Endothelial cell of umbilical vein (primary cell): ENCODE measurements around the gene WDFY2. TPM values are rescaled to one million over a fixed set of nuclear protein-coding genes. Genes with fewer than 3 reads are reported as not detected.

Source experiments
- BruUV-seq: library from RNA; stranded (reverse); fragments of 400-500 nt; replicated peaks from 2 replicates; lab custom pipeline; 2021; lab: Mats Ljungman, UMichigan
- CTCF ChIA-PET: fragments of 300-600, 350-600 bp; sonication (Branson Sonifier 250); formaldehyde crosslinking; loops from one replicate; lab custom pipeline; 2021; ENCODE audit warnings: antibody characterized with exemption, inconsistent platforms; lab: Charles Lee
- POLR2A ChIA-PET: fragments of 300-600, 350-600 bp; sonication (Branson Sonifier 250); formaldehyde crosslinking; loops from one replicate; lab custom pipeline; 2021; ENCODE audit warnings: antibody characterized with exemption, inconsistent platforms; lab: Charles Lee
- DNase-seq: peaks from one replicate; pipeline ENCODE4 v3.0.0-alpha.2; 2011; ENCODE audit warnings: low read depth, low spot score
- FAIRE-seq: peaks from 2 replicates; lab custom pipeline; 2011; peaks lifted over from hg19 to GRCh38; lab: Jason Lieb, UNC
- H2AFZ ChIP-seq: 2 replicates; pipeline ENCODE4 v1.6.0; 2012; ENCODE audit warnings: low read depth, low read length, control low read depth, inconsistent platforms
- H3K27ac ChIP-seq: 2 replicates; pipeline ENCODE4 v1.5.1; 2011; ENCODE audit warnings: low read depth, mild to moderate bottlenecking, control low read depth, low read length, moderate library complexity; ENCODE audit not compliant: insufficient read depth
- H3K27me3 ChIP-seq, 2 experiments: 2 replicates each; pipeline versions ENCODE4 v1.6.0 to v1.6.1; 2011; ENCODE audit warnings: low read length in 2 of 2, mixed read lengths in 1 of 2; ENCODE audit not compliant: control insufficient read depth in 2 of 2, insufficient read depth in 2 of 2
- H3K36me3 ChIP-seq, 2 experiments: 2 replicates in 1 of 2; 3 replicates in 1 of 2; pipeline ENCODE4 v1.5.1; 2011; ENCODE audit warnings: low read length in 2 of 2, mild to moderate bottlenecking in 1 of 2, moderate library complexity in 1 of 2; ENCODE audit not compliant: control insufficient read depth in 2 of 2, insufficient read depth in 2 of 2; ENCODE audit errors: extremely low read depth in 1 of 2
- H3K4me1 ChIP-seq: 3 replicates; pipeline ENCODE4 v1.5.1; 2011; ENCODE audit warnings: mild to moderate bottlenecking, low read length; ENCODE audit not compliant: control insufficient read depth, insufficient read depth; ENCODE audit errors: extremely low read depth
- H3K4me2 ChIP-seq: 2 replicates; pipeline ENCODE4 v1.6.1; 2011; ENCODE audit warnings: low read length, control low read depth, mixed read lengths; ENCODE audit not compliant: insufficient read depth
- H3K4me3 ChIP-seq, 3 experiments: fragments of 200-600 bp in 1 of 3; sonication (generic), shearing (Covaris generic) in 1 of 3; replicated peaks in 1 of 3; 2 replicates each; pipeline ENCODE4 v1.5.1; 2011 to 2016; ENCODE audit warnings: control low read depth in 3 of 3, low read length in 3 of 3, mild to moderate bottlenecking in 2 of 3, inconsistent platforms in 1 of 3, low read depth in 1 of 3, moderate library complexity in 1 of 3; ENCODE audit not compliant: insufficient read depth in 1 of 3
- H3K79me2 ChIP-seq: 2 replicates; pipeline ENCODE4 v1.6.0; 2012; ENCODE audit warnings: low read length, inconsistent platforms; ENCODE audit not compliant: control insufficient read depth, insufficient read depth
- H3K9ac ChIP-seq: replicated peaks from 2 replicates; pipeline ENCODE3; 2011; ENCODE audit warnings: low read length, control low read depth; ENCODE audit not compliant: insufficient read depth; ENCODE audit errors: extremely low read depth
- H3K9me1 ChIP-seq: replicated peaks from 3 replicates; pipeline ENCODE4 v1.6.0; 2011; ENCODE audit warnings: mild to moderate bottlenecking, low read length; ENCODE audit not compliant: control insufficient read depth, insufficient read depth; ENCODE audit errors: extremely low read depth
- H3K9me3 ChIP-seq: replicated peaks from 2 replicates; pipeline ENCODE4 v1.5.1; 2012; ENCODE audit warnings: low read length, inconsistent platforms; ENCODE audit not compliant: control insufficient read depth, insufficient read depth
- H4K20me1 ChIP-seq: replicated peaks from 2 replicates; pipeline ENCODE3; 2011; ENCODE audit warnings: mild to moderate bottlenecking, low read length; ENCODE audit not compliant: control insufficient read depth, insufficient read depth; ENCODE audit errors: extremely low read depth
- EZH2 ChIP-seq: IDR thresholded peaks from 2 replicates; pipeline ENCODE4 v1.6.1; 2012; ENCODE audit warnings: borderline replicate concordance, low read depth, mild to moderate bottlenecking, moderate library complexity, low read length, inconsistent platforms; ENCODE audit not compliant: severe bottlenecking
- FOS ChIP-seq: IDR thresholded peaks from 2 replicates; pipeline ENCODE4 v1.6.1; 2011; ENCODE audit warnings: mild to moderate bottlenecking, low read length, moderate library complexity, borderline replicate concordance; ENCODE audit not compliant: insufficient read depth
- GATA2 ChIP-seq: IDR thresholded peaks from 2 replicates; pipeline ENCODE4 v1.7.0; 2011; ENCODE audit warnings: low read depth, mild to moderate bottlenecking, moderate library complexity, mixed read lengths, low read length; ENCODE audit not compliant: insufficient read length, insufficient read depth
- JUN ChIP-seq: IDR thresholded peaks from 2 replicates; pipeline ENCODE4 v1.6.1; 2011; ENCODE audit warnings: borderline replicate concordance, low read depth; ENCODE audit not compliant: insufficient read length, insufficient read depth
- MYC ChIP-seq: IDR thresholded peaks from one replicate; pipeline ENCODE4 v1.6.1; 2011; ENCODE audit warnings: mild to moderate bottlenecking, low read depth, low read length
- POLR2A ChIP-seq: IDR thresholded peaks from 2 replicates; pipeline ENCODE4 v1.6.1; 2012; ENCODE audit warnings: low read depth, mild to moderate bottlenecking, control low read depth, low read length
- POLR2AphosphoS5 ChIP-seq: IDR thresholded peaks from 2 replicates; pipeline ENCODE4 v1.6.1; 2012; ENCODE audit warnings: low read depth, mild to moderate bottlenecking, control low read depth, low read length, moderate library complexity; ENCODE audit not compliant: insufficient read depth
- dilution Hi-C: fragments of 300-500 bp; cut with MboI; formaldehyde crosslinking; loops from one replicate; pipeline ENCODE4 v1.15.0; 2019; ENCODE audit warnings: low sequenced_read_pairs; ENCODE audit not compliant: extremely low pct_ligation_motif_present
- intact Hi-C: fragments of 100-400 bp; cut with micrococcal nuclease; formaldehyde crosslinking; loops from one replicate; pipeline ENCODE4 v1.10.0; 2022
- polyA plus RNA-seq, 4 experiments: library from polyadenylated mRNA; depleted of rRNA in 3 of 4; stranded (reverse) in 3 of 4; unstranded in 1 of 4; fragments of >200 nt; gene quantifications; 2 replicates each; pipeline versions ENCODE4 v1.2.1 to v1.2.3, GENCODE V29; 2011 to 2012; ENCODE audit warnings: missing spikeins in 1 of 4
- total RNA-seq: library from RNA; stranded (reverse); gene quantifications from 2 replicates; pipeline ENCODE4 v1.2.3, GENCODE V29; 2021
- TF ChIP-seq, protein P1 (sequence below): IDR thresholded peaks from 2 replicates; pipeline ENCODE4 v1.6.1; 2011; ENCODE audit not compliant: insufficient read depth, insufficient read length
- TF ChIP-seq, protein P2 (sequence below), 2 donors: IDR thresholded peaks; 1 replicate in 1 of 2; 2 replicates in 1 of 2; pipeline ENCODE4 v1.5.1; 2011; ENCODE audit warnings: low read length in 2 of 2, mild to moderate bottlenecking in 2 of 2, moderate library complexity in 2 of 2, control low read depth in 1 of 2, inconsistent platforms in 1 of 2, low read depth in 1 of 2; ENCODE audit not compliant: insufficient read depth in 1 of 2; ENCODE audit errors: extremely low read depth in 1 of 2

Gene WDFY2
- total and polyA plus RNA-seq, 2 donors (not counting 3 experiments of a cell fraction or from before 2014, with no cell fraction given) = 2.1 to 5.5 TPM

DNA sequence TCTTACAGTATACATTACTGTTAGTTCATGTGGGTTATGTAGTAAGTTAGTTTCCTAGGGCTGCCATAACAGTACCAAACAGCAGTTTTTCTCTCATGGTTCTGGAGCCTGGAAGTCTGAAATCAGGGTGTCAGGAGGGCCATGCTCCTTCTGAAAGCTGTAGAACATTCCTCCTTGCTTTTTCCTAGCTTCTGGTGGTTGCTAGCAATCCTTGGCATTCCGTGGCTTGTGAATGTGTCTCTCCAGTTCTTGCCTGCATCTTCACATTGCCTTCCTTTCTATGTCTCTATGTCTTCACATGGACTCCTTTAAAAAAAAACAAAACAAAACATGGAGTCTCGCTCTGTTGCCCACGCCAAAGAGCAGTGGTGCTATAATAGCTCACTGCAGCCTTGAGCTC is 95.4 kb downstream of the WDFY2 start:
- BruUV-seq = no TSS peak
- Histone ChIP-seq H2AFZ (no peak overlapping the region), H3K9ac (no peak overlapping the region), H3K79me2 (no peaks in the 10 kb centered on the region), H3K4me2 (no peak overlapping the region), H3K9me3 (no peaks in the 10 kb centered on the region), H3K36me3 (no peaks in the 10 kb centered on the region), H3K9me1 (no peaks in the 10 kb centered on the region), H3K27me3 (no peaks in the 10 kb centered on the region), H3K27ac (no peak overlapping the region), H3K4me1 (no peaks in the 10 kb centered on the region), H3K4me3 (no peak overlapping the region), H4K20me1 (no peaks in the 10 kb centered on the region)
- CTCF ChIA-PET = interaction anchor here (1.2 kb wide), 1 partner anchor 18 kb away, joined by 4 read pairs; no protein-coding TSS in a partner anchor
- TF ChIP-seq, protein P1, sequence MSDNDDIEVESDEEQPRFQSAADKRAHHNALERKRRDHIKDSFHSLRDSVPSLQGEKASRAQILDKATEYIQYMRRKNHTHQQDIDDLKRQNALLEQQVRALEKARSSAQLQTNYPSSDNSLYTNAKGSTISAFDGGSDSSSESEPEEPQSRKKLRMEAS = no peak
- no peak for TF ChIP-seq JUN
- no peak for TF ChIP-seq POLR2AphosphoS5
- TF ChIP-seq POLR2A = no peak
- no peak for TF ChIP-seq GATA2
- no peak for TF ChIP-seq MYC
- TF ChIP-seq FOS = no peak
- TF ChIP-seq, protein P2, sequence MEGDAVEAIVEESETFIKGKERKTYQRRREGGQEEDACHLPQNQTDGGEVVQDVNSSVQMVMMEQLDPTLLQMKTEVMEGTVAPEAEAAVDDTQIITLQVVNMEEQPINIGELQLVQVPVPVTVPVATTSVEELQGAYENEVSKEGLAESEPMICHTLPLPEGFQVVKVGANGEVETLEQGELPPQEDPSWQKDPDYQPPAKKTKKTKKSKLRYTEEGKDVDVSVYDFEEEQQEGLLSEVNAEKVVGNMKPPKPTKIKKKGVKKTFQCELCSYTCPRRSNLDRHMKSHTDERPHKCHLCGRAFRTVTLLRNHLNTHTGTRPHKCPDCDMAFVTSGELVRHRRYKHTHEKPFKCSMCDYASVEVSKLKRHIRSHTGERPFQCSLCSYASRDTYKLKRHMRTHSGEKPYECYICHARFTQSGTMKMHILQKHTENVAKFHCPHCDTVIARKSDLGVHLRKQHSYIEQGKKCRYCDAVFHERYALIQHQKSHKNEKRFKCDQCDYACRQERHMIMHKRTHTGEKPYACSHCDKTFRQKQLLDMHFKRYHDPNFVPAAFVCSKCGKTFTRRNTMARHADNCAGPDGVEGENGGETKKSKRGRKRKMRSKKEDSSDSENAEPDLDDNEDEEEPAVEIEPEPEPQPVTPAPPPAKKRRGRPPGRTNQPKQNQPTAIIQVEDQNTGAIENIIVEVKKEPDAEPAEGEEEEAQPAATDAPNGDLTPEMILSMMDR (IDR thresholded peaks at IDR 0.05; ENCODE audit: extremely low read depth in 1 of 2, insufficient read depth in 1 of 2, low read depth in 1 of 2, low read length in 2 of 2) = no peak
- no peak for TF ChIP-seq EZH2
- DNase-seq = no peak
- POLR2A ChIA-PET = no interaction called here
- intact Hi-C loops = no loop called here
- dilution Hi-C loops = no loop called here
- FAIRE-seq = no peak
